GM18505 (cell line): Measurements from ENCODE around the gene COPE.

ENCODE experiments used
- ATAC-seq: cut with Tn5 transposase; IDR thresholded peaks from one replicate; pipeline ENCODE4 v1.9.1; 2021; ENCODE audit not compliant: unreplicated experiment
- POLR2A ChIP-seq: IDR thresholded peaks from 4 replicates; pipeline ENCODE4 v1.6.1; 2011; ENCODE audit warnings: borderline replicate concordance; ENCODE audit not compliant: insufficient read depth, insufficient read length; ENCODE audit errors: extremely low read depth

COPE gene

DNA sequence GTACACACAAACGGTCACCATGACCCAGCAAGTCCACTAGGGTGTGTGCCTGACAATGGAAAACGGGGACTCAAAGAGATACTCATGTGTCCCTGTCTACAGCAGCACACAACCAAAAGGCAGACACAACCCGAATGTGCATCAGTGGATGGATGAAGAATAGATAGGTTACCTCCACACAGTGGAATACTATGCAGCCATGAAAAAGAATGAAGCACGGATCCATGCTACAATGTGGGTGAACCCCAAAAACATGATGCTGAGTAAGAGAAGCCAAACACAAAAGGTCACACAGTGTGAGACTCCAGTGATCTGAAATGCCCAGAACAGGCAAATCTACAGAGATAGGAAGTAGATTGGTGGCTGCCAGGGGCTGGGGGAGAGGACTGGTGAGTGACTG lies 32.2 kb downstream of the COPE start:
- no peak for TF ChIP-seq POLR2A
- no peak for ATAC-seq

DNA sequence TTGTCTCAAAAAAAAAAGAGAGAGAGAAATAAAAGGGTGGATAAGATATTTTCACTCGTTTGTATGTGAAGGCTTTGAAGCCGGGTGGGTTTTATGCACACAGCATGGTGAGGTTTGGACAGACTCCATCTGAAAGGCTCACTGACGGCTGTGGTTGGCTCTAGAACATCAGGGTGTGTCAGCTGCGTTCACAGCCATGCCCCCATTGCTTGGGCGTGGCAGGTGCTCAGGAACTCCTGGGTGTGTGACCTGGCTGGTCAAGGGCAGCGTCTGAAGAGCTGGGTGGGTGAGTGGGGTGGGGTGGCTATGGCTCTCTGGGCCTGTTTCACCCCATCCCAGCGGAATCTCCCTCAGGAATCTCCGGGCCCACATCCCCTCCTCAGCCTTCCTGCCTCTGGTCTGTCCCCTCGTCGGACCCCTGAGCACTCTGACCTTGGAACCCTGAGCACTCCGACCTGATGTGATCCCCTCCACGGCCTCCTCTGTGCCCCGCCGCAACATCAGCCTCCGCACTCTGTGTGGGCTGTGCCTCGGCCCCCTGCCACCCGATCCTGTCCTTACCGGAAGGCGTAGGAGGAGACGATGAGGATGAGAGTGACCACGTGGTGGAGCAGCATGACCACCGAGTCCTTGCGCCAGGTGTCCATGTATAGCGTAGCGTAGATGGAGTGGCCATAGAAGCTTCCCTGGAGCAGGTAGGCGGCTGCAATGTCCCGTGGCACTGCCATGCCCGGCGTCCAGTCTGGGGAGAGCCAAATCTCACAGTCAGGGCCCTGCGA lies 35.5 kb downstream of the COPE start:
- no peak for ATAC-seq
- TF ChIP-seq POLR2A = no peak

DNA sequence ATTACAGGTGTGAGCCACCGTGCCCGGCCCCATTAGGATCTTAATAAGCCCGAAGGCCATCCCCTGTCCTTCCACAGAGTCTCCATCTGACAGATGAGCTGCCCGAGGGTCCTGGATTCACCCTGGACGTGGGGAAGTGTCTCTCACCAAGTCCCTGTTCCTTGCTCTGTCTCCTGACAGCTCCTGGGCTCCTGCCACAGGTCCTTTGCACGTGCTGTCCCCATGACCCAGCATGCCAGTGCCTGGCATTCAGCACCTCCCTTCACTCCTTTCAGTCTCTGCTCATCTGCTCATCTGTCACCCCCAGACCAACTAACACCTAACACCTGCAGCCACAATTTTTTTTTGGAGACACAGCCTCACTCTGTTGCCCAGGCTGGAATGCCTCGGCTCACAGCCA lies 37.7 kb downstream of the COPE start:
- ATAC-seq = no peak
- no peak for TF ChIP-seq POLR2A

DNA sequence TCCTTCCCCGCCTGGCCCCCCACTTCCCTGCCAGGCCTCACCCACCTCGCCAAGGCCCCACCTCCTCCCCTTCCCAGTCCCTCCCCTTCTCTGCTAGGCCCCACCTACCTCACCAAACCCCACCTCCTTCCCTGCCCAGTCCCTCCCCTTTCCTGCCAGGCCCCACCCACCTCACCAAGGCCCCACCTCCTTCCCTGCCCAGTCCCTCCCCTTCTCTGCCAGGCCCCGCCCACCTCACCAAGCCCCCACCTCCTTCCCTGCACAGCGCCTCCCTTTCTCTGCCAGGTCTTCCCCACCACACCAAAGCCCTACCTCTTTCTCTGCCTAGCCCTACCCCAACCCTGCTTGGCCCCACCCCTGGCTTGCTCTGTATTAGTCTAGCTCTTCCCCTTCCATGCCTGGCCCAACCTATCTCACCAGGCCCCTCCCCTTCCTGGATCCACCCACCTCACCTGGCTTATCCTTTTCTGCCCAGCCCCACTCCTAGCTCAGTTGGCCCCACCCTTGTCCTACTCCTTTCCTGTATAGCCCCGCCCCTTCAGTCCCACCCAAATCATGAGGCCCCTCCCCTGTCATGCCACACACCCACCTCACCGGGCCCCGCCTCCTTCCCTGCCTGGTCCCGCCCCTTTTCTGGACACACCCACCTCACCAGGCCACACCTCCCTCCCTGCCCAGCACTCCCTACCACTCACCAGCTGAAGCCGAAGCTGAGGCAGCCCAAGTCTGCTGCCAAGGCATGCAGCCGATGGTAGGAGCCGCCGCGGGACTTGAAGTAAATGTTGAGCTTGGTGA lies 39.4 kb downstream of the COPE start:
- no peak for TF ChIP-seq POLR2A
- ATAC-seq = no peak

DNA sequence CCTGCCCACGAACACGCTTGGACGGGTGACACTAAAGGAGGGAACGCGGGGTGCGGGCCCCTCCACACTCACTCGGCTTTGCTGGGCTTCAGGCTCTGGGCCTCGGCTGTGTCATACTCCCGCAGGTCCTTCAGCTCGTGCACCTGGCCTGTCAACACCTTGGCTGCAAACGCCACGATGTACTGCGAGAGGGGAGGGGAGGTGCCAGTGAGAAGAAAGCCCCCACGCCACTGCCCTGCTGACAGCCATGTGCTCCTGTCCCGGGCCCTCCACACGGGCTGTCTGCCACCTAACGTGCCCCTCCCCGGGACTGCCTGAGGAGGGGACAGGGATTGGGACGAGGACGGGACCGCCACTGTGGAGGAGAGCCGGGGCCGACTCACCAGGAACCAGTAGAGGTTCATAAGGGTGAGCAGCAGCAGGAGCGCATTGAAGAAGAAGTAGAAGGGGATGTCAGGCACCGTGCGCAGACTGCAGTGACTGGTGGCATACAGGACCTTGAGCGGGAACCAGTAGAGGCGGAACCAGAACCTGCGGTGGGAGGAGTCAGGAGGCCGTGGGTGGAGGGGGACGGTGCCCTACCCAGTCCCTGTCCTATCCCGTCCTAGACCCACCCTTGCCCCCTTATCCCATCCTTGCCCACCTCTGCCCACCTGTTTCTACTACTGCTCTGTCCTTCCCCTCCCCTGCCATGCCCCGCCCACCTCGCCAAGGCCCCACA lies 40.2 kb downstream of the COPE start:
- ATAC-seq = no peak
- TF ChIP-seq POLR2A = no peak

DNA sequence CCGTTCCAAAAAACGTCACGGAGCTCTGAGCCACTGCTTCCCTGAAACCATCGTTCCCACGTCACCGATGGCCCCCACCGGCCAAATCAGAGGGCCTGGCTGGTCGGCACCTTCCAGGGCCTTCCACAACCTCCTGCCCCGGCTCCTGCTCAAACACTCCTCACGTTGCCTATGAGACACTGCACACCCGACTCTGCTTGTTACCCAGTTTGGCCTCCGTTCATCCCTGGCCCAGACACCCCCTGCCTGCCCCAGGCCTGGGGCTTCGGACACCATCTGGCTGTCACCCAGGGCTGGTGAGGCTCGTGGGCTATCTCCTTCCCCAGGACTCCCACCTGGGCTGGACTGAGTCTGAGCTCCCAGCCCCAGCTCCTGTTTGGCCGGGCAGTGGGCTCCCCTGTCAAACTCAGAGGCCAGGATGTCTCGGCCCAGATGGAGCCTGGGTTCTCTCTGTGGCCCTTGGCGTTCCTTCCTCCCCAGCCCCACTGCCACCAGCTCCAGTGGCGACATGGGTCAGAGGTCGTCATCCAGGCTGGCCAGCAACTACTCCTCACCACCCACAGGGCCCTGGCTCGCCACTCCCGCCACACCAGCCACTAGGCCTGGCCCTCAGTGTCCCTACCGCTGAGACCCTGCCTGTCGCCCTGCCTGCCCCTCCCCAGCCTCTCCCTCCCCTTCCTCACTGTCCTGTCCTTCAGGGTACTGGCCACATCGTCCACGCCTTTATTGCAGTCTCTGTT lies 41.0 kb downstream of the COPE start:
- no peak for ATAC-seq
- no peak for TF ChIP-seq POLR2A

DNA sequence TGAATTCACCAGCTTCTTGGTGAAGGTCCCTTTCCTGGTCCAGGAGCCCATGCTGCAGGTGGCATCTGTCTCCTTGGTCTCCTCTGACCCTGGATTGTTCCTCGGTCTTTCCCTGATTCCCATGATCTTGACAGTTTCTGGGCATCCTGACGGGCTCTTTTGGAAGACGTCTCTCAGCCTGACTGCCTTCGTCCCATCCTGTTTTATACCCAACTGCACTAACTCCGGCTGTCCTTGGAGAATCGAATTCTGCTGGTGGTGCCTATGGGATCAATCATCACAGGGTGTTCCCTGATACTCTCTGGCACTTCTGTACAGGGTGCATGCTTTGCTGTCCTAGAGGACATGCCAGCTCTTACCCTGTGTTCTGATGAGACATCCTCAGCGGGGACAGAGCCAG lies 42.3 kb downstream of the COPE start:
- ATAC-seq = no peak
- no peak for TF ChIP-seq POLR2A

DNA sequence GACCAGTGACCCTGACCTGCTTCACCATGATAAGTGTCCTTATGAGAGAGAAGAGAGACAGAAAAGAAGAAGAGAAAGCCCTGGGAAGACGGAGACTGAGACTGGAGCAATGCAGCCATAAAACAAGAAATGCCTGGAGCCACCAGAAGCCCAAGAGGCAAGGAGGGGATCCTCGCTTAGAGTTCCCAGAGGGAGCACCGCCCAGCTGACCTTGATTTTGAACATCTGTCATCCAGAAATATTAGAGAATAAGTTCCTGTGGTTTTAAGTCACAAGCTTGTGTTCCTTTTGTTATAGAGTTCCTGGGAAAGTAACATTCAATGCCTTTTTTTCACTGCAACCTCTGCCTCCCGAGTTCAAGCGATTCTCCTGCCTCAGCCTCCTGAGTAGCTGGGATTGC lies 43.5 kb downstream of the COPE start:
- TF ChIP-seq POLR2A = no peak
- ATAC-seq = no peak

DNA sequence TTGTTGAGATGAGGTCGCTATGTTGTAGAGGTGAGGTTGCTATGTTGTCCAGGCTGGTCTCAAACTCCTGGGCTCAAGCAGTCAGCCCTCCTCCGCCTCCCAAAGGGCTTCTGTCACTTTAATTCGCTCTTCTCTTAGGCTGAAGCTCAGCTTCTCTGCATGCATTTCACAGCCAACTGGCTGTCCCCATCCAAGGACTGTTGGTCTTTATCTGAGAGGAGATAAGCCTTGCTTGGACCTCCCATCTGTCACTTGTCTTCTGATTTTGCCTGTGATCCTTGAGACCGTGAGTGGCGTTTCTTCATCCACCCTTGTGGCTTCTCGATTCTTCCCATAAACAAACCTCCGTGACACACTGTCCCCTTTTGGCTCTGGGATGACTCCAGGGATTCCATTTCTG lies 47.6 kb downstream of the COPE start:
- TF ChIP-seq POLR2A = no peak
- ATAC-seq = no peak

DNA sequence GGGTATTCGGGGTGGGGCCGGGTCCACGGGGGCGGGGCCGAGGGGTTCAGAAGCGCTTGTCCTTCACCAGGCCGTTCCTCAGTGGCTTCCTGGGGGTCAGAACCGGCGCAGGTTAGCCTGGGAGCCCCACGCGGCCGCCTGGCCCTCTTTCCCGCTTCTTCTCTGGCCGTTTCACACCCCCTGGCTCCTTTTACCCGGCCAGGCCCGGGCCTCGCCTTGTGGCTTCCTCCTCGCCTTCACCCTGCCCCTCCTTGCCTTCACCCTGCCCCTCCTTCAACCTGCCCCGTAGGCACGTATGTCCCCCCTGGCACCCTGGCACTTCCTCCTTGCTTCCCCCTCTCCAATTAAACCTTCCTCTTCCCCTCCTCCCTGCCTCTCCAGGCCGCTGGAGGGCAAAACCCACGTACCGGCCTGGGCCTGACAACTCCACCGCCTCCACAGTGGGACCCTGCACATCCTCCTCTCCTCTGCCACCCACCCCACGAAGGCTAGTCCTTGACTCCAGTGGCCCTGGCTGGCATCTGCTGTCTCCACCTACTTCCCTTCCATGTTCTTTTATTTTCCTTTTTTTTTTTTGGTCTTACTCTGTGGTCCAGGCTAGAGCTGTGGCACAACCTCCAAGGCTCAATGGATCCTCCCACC lies 48.5 kb downstream of the COPE start:
- TF ChIP-seq POLR2A = no peak
- no peak for ATAC-seq

DNA sequence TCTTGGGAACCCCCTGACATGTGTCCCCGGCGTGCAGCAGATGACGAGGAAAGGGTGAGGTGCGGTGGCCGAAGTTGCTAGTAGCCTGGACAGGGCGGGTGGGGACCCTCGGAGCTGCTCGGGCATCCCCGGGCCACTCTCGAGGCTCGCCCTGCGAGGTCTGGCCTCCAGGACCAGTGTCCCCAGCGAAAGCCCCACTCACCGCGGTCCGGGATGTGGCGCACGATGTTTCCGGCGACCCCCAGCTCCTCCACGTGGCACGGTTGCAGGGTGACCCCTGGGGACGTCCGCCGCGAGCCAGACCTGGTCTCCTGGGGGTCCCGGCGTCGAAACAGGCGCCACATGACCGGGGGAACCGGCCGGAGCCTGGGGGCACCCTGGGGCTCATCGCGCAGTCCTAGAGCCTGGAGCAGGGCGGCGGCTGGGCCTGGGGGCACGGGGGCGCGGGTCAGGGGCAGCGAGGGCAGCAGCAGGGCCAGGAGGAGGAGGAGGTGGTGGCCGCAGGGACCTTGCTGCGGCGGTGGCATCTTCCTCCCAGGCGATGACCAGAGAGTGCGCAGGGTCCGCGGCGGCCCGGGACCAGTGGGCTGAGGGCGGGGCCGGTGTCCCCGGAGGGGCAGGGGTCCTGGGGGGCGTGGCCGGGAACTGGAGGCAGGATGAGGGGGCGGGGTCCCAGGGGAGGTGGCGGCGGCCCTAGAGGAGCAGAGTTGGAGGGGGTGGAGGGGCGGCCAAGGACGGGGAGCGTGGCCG lies 49.2 kb downstream of the COPE start:
- ATAC-seq = no peak
- no peak for TF ChIP-seq POLR2A

DNA sequence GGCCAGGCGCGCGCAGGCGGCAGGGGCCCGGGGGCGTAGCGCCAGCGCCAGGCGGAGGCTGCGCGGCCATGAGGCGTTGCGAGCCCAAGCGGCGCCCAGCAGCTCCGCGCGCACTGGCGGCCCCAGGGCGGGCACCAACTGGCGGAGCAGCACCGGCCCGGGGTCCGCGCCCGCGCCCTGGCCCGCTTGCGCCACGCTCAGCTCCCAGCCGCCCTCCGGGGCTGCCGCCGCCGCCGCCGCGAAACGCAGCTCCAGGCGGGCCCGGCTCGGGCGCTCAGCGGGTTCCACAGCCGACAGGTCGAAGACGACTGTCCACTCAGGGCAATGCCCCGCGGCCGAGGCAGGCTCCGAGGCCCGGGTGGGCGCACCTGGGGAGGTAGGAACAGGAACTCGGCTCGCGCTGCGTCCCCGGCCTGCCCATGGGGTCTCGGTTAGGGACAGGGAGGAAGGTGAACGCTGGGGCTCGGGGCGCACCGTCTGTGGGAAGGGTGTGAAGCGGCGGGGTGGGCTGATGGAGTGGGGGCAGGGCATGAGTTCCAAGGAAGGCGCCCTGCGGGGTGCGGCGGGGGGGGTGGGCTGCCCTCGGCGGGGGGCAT lies 50.1 kb downstream of the COPE start:
- no peak for ATAC-seq
- no peak for TF ChIP-seq POLR2A
